Measurements from ENCODE around the gene ATP2B1.

ATP2B1 gene

GRCh38 chr12:89690925-89691324 is 17.7 kb downstream of the ATP2B1 start:
- no peak for DNase-seq

DNA sequence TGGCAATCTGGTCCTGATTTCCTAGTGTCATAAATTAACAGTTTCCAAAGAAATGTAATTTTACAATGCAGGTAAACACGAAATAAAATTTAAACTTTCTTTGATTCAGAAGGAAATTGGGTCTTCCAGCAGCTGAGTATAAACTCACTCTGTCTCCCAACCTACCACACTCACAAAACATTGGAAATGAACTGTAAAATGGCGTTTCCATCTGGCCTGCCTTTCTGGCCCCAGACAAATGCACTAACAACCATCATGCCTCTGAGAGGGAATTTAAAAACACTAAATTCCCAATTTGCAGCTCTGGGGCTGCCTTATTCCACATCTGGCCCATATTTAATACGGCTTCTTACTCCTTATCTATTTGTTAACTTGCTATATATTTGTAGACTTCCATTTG is 19.3 kb downstream of the ATP2B1 start:
- no peak for DNase-seq

GRCh38 chr12:89686311-89686710 is 22.3 kb downstream of the ATP2B1 start:
- DNase-seq, result no peak

- no peak for DNase-seq
Measured at GRCh38 chr12:89685363-89685972, 23.2 kb downstream of the ATP2B1 start.

- no peak for DNase-seq
Measured at GRCh38 chr12:89684136-89684535, 24.5 kb downstream of the ATP2B1 start.

DNA sequence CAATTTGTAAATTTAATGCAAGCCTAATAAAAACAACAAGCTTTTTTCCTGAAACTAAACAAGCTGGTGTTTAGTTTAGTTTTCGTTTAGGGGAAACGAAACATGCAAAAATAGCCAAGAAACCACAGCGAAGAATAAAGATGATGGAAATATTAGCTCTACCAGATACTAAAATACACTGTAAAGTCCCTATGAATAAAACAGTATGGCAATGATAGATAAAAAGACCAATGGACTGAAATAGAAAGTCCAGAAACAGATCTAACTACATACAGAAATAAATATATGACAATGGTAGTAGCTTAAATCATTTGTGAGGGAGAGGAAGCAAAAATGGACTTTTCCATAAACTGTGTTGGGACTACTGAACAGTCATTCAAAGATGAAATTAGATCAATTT is 26.4 kb downstream of the ATP2B1 start:
- DNase-seq, result no peak

- no peak for DNase-seq
Measured at GRCh38 chr12:89680409-89680808, 28.2 kb downstream of the ATP2B1 start.

DNA sequence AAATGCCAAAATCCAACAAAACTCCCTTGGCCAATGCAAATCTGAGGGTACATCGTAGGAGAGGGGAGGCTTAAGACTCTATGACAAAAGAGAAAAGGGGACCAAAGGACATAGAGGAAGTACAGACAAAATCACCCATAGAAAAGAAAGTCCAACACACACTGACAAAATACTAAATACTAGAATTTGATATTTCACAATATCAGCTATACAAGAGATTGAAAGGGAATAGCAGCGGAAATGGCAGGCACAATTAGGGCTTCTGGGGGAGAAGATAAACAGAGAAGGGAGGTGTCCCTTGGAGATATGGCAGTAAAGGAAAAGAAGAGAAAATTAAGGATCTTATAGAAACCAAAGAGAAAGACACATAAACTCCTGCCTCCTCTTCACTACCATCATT is 29.0 kb downstream of the ATP2B1 start:
- no peak for DNase-seq

DNA sequence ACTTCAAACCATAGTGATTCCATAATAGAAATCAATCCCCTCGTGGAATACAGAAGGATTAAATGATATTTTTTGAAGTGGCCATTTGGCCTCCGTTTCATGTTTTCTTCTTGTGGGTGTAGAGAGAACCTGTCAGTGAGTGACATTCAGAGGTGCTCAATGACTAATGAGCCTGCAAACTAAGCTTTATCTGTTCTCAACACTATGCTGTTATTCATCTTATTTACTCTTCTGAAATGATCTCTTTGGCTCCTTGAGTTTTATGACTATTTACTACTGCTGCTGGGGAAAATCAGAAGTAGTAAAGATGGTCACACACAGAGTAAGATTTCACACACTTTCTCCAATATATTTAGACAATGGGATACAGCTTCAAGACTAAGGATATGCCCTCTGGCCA is 30.4 kb downstream of the ATP2B1 start:
- DNase-seq, result no peak

- no peak for DNase-seq
Measured at GRCh38 chr12:89676930-89677329, 31.7 kb downstream of the ATP2B1 start.

DNA sequence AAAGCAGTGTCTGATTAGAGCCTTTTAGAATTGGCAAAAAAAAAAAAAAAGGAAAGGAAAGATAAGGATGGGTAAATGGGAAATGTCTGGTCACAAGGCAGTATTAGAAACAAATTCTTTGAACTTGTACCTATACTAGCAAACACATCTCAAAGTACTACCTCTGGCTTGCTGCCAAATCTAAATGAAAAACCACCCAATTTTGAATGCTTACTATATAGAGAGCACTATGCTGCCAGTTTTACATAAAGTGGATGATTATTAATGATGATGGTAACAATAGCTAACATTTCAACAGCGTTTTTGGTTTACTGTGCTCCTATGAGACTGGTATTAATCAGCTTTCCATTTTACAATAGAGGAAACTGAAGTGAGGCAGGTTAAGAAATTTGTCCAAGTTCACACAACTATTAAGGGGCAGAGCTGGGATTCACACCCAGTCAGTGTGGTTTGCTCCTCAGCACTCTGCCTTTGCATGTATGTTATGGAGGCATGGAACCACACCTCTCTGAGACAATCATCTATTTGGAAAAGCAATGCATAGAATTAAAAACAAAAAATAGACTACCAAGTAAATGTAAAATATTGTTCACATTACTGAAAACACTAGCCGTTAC is 34.2 kb downstream of the ATP2B1 start:
- no peak for DNase-seq

DNA sequence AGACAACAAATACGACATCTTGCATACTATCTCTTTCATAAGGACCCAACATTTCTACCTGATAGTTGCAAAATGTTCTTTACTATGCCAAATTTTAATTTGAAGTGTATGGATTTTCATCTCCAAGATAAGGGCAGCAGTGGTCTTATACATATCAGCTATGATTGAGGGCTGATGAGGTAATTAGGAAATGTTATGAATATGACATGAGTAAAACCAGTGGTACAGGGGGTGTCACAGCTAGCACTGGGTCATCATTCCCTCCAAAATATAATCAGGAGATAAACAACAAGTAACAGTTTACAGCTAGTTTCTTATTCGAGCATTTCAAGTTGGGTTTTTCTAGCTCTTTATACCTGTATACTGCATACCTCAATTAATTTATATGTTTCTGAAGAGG is 35.0 kb downstream of the ATP2B1 start:
- no peak for DNase-seq

DNA sequence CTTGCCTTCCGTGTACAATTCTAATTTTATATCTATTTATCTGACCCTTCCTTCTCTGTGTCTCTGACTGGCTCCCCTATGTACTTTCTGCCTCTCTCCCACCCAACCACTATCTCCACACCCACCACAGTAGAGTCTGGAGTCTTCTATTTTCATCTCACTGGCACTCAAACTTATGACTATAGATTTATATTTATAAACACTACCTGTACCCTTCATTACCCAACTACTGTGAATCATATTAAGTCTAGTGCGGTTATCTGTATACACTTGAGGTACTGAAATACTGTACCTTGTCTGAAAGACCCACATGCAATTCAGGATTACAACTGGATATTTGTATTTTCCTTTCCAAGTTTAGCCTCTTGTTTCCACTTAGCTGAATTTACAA is 36.1 kb downstream of the ATP2B1 start:
- DNase-seq, result no peak

DNA sequence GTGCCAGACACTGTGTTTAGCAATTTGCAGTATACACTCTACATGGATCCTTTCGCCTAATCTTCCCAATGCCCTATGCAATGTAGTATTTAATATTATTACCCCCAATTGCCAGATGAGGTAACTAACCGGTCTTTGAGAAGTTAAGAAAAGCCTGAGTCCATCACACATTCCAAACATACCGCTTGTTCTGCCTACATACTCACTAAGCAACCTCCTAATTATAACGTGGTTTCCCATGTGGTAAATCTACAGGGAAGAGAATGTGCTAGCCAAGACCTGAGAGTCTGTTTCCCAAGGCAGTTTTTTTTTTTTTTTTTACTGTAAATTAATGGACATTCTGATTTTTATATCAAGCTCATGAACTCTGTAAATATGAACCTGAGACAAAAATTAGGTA is 37.2 kb downstream of the ATP2B1 start:
- no peak for DNase-seq

GRCh38 chr12:89669197-89669596 is 39.4 kb downstream of the ATP2B1 start:
- no peak for DNase-seq

GRCh38 chr12:89665556-89665955 is 43.1 kb downstream of the ATP2B1 start:
- no peak for DNase-seq

DNA sequence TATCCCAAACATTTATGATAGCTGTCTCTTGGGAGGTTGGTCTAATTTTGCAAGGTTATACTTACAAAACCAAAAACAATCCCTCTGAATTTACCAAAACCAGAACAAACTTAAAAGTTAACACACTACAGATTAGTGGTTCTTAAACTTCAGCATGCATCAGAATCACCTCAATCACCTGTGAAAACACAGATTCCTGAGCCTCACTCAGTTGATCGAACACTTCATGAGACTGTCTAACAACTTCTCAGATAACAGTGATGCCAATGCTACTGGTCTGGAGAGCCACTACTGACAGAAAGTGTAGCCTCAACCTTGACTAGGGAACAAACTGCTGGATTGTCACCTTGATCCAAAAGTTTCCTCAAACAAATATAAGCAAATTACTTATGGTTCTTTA is 44.2 kb downstream of the ATP2B1 start:
- DNase-seq, result no peak

- DNase-seq, result no peak
Measured at GRCh38 chr12:89663577-89664357, 44.9 kb downstream of the ATP2B1 start.

DNA sequence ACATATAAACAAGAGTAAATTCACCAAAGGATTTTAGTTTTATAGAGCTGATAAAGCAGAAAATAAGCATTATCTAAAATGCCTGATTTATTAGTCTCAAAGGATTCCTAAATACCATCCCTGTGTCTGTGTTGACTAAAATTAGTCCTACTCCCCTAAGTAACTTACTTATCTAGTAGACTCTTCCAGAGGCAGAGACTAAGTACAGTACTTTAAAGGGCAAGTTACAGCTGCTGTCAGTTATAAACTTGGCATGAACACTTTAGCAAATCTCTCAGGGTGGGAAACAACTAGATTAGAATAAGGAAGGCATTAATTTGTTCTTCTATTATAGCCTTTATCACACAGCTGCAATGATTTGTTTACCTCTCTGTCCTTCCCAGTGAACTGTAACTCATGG is 46.0 kb downstream of the ATP2B1 start:
- DNase-seq, result no peak

- no peak for DNase-seq
Measured at GRCh38 chr12:89661706-89662330, 46.8 kb downstream of the ATP2B1 start.

DNA sequence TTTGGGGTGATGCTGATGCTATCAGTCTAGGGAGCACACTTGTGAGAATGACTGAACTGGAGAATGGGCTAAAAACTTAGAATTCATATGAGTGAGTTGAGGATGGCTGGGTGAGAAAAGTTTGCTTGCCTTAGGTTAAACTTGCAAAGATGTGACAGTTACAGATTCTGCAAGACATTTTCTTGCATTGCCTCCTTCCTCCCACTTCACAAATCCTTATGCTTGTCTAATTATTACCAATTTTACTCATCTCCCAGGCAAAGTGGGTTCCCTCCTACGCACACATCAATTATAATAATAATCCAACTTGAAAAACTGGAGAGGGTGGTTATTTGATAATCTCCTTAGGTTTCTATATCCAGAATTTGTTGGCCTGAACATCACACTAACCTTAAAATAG is 50.9 kb downstream of the ATP2B1 start:
- DNase-seq, result no peak

DNA sequence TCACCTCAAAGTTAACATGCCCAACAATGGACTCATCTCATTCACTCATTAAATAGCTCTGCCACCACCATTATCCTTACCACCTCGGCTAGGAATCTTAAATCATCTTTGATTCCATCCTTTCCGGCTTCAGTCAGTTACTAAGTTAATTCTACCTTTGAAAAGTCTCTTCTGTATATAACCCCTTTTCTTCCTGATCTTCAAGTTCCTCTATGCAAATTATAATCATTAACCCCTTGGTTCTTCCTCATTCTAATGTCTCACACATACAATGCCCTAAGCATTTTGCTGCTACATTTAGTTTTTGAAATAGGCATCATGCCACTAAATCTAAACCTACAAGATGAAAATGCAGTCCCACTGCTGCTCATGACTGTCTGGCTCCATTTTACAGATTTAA is 51.6 kb downstream of the ATP2B1 start:
- no peak for DNase-seq

DNA sequence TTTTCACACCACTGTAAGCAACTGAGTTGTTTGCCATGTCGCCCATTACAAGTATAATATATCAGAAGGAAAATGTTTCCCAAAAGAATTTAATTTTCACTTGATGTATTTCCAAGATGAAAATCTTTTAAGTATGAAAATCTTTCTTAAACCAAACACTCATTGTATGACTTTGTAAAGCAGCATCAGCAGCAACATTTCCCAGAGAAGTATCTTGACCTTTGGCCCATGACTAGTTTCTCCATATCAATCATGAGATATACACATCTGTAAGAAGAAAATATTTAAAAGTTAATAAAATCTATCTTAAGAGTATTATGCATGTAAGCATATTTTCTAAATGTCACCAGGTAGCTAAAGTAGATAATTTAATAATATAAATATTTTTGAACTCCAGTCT is 52.8 kb downstream of the ATP2B1 start:
- no peak for DNase-seq

DNA sequence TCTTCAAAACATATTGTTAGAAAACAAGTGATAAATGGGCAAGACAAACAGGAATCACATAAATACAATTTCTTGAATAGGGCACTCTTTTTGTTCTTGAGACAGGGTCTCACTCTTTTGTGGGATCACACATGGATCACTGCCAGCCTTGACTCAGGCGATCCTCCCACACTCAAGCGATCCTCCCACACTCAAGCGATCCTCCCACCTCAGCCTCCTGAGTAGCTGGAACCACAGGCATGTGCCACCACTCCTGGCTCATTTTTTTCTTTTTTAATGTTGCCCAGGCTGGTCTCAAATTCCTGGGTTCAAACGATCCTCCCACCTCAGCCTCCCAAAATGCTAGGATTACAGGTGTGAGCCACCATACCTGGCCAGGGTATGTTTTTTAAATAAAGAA is 57.4 kb downstream of the ATP2B1 start:
- no peak for DNase-seq

All from NCI-H446 treated with DMSO at 0.1 percent for 48 hours (cell line).